Measurements from ENCODE around the gene CYP1B1.

GRCh38 chr2:38060236-38061018, 15.5 kb downstream of the CYP1B1 start:
- TF ChIP-seq POLR2A (IDR thresholded peaks at IDR 0.05): no peak
- TF ChIP-seq, protein P1, sequence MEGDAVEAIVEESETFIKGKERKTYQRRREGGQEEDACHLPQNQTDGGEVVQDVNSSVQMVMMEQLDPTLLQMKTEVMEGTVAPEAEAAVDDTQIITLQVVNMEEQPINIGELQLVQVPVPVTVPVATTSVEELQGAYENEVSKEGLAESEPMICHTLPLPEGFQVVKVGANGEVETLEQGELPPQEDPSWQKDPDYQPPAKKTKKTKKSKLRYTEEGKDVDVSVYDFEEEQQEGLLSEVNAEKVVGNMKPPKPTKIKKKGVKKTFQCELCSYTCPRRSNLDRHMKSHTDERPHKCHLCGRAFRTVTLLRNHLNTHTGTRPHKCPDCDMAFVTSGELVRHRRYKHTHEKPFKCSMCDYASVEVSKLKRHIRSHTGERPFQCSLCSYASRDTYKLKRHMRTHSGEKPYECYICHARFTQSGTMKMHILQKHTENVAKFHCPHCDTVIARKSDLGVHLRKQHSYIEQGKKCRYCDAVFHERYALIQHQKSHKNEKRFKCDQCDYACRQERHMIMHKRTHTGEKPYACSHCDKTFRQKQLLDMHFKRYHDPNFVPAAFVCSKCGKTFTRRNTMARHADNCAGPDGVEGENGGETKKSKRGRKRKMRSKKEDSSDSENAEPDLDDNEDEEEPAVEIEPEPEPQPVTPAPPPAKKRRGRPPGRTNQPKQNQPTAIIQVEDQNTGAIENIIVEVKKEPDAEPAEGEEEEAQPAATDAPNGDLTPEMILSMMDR (IDR thresholded peaks at IDR 0.05 in 4 of 5, conservative IDR thresholded peaks at IDR 0.05 in 1 of 5): no peak

All from gastrocnemius medialis (tissue), 4 donors.